Left hindlimb (tissue), 1 donor: ENCODE data around the gene FBXO46.
"Not testable (repeated sequence)": the region's sequence is repeated elsewhere in the genome, so short reads cannot be mapped to it uniquely, and the experiment has no call there.

ENCODE experiments used
- DNase-seq: peaks from one replicate; pipeline ENCODE4 v3.0.0-alpha.2; 2018

The FBXO46 gene

DNA sequence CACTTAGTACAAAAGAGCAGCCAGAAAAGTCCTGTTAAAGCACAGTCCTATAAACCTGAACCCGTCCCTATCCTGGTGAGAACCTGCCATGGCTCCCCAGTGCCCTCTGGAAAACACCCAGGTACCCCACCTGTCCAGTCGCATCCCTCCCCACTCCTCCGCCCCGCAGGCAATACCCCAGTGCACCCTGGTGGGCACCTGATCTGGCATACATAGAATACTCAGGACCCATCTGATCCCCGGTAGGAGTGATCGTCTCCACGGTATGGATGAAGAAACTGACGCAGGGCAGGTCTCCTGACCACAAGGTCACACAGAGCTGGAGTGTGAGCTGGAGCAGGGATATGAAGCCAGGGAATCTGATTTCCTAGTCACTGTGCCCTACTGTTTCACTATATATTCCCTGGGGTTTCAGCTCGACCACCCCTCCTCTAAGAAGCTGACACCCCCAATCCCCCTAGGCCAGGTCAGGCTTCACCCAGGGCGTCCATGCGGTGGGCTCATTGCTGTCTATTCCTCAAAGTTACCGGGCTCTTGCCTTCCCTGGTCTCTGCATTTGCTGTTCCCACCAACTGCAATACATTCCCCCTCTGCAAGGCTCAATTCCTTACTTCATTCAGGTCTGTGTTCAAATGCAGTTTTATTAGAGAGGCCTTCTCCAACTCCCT, 12.6 kb downstream of the FBXO46 start:
- no peak for DNase-seq

DNA sequence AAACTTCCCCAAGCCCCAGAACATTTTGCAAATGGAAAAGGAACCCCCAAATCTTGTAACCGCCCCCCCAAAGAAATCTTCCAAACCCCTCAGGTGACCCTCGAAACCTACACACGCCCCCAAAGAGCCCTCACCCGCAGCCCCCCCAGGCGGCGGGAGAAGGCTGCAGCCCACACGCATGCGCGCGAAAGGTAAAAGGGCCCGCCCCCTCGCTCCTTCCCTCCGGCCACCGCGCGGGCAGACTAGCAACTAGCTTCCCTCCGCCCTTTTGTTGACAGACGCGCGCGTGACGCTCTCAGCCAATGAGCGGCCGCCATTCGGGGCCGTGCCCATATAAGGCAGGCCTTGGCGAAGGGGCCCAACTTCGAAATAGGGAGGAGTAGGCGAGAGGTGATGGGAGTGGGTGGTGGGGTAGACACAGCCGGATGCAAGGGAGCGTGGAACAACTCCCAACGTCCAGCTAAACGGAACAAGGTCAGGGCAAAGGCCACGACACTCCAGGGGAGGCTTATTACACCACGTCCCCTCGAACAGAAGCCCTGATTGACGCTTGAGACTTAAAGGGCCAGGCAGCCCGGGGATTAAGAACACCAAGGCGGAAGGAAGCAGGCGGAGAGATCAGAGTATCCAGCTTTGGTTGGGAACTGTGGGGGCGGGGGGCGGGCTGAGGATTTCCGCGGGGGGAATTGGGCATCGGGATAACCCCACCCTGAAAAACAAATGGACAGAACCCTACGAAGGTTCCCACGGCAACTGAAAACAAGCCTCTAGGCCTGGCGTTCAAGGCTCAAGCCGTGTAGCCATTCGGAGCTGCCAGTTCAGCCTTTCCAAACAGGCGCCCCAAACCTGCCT, 13.3 kb downstream of the FBXO46 start:
- DNase-seq: peak; percentile 99

DNA sequence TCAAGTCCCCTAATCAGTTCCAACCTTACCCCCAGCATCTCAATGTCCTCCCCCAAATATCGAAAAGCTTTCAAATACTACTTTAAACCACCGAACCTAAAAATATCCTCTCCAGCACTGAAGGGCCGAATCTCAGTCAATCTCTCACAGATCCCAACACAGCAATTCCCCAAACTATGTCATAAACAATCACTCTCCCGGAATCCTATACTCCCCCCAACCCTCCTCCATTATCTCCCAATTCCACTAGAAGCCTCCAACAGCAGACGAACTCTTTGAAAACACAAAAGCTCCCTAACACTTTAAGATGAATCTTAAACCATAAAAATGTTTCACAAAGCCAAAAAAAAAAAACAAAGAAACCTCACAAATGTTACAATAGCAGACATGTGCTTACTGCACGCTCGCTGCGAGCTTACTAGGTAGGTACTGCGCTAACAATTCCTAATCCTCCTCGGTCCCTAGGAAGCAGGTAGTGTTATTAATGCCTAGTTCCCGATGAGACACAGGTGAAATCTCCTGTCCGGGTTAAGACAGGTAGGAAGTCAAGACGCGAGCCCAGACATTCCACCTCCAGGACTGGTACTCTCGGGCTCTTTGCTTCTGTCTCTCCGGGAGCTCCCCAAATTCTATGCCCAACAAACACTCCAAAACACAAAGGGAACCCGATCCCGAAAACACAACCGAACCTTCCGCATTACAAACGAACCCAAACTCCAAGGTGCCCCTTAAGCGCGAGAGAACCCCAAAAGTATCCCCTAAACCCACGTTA, 14.2 kb downstream of the FBXO46 start:
- no peak for DNase-seq

GRCh38 chr19:45715139-45715538, 15.6 kb downstream of the FBXO46 start:
- DNase-seq: no peak

- DNase-seq: no peak
Measured at GRCh38 chr19:45713141-45713540, 17.6 kb downstream of the FBXO46 start.

GRCh38 chr19:45712699-45713067, 18.0 kb downstream of the FBXO46 start:
- no peak for DNase-seq

DNA sequence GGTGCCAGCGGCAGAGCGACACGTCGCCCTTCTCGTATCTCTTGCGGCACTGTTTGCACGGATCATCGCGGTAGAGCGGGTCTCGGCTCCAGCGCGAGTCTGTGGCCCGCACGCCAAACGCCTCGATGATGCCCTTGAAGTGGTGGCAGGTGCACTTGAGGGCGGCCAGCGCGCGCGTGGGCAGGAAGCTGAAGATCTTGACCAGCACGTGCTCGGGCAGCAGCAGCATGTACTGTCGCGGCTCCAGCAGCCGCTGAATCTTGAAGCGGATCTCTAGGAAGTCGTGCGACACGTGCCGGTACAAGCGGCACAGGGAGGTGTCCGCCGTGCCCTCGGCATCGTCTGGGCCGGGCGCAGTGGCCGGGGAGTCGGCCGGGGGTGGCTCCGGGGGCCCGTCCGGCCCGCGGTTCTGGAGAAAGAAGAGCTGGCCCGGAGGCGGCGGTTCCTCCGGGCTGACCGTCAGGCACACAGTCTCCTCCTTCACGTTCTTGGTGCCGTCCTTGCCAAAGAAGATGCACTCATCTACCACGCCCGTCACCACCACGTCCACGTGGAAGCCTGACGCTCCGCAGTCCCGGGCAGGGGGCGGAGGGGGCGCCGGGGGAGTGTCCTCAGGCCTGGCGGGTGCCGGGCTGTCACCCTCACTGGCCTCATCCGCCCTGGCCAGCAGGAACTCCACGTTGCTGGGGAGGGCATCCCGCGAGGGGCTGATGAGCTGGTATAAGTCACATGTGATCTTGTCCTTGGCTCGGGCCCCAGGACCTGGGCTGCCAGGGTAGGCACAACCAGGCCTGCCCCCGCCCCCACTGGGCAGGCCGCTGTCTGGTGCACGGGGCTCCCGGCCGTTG, 18.6 kb downstream of the FBXO46 start:
- no peak for DNase-seq

- no peak for DNase-seq
Measured at GRCh38 chr19:45710356-45711130, 20.2 kb downstream of the FBXO46 start.

GRCh38 chr19:45705710-45706415, 24.8 kb downstream of the FBXO46 start:
- no peak for DNase-seq

DNA sequence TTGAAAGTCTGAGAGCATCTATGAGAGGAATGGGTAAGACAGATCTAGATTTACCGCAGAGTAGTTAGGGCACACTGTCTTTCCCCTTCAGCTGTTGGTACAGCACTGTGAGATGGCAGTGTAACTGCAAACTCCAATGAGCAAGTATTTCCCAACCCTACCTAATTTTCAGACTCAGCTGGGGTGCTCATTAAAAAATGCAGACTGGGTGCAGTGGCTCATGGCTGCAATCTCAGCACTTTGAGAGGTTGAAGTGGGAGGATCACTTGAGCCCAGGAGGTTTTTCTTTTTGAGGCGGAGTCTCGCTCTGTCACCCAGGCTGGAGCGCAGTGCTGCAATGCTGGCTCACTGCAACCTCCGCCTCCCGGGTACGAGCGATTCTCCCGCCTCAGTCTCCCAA, 25.6 kb downstream of the FBXO46 start:
- no peak for DNase-seq

DNA sequence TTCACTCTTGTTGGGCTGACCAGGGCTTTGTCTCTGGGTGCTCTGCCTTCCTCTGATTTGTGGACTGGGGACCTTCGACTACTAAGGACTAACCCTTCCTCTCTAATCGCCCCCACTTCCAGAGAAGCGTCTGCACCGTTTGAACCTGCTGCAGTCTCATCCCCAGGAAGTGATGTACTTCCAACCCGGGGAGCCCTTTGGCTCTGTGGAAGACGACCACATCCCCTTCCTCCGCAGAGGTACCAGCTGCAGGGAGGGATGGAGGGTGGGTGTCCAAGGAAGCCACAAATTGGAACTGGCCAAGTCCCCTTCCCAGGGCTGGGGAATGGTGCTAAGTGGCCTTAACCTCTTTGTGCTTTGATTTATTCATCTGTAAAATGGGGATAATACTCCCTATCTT, 29.0 kb downstream of the FBXO46 start:
- DNase-seq: no peak

- peak; percentile 77 for DNase-seq
Measured at GRCh38 chr19:45693106-45693788, 37.4 kb downstream of the FBXO46 start.

- peak; percentile 97 for DNase-seq
Measured at GRCh38 chr19:45692187-45693105, 38.2 kb downstream of the FBXO46 start, which contains the start of gene QPCTL. Gene QPCTL, plus strand, starts transcription at chr19:45692666. Its CDS starts 38 bp downstream, at chr19:45692704.

- DNase-seq: peak; percentile 96
Measured at GRCh38 chr19:45691516-45692186, 39.0 kb downstream of the FBXO46 start, which contains the start of gene SNRPD2. Gene SNRPD2, minus strand, starts transcription at chr19:45691953. Its CDS starts 65 bp downstream, at chr19:45691888.

DNA sequence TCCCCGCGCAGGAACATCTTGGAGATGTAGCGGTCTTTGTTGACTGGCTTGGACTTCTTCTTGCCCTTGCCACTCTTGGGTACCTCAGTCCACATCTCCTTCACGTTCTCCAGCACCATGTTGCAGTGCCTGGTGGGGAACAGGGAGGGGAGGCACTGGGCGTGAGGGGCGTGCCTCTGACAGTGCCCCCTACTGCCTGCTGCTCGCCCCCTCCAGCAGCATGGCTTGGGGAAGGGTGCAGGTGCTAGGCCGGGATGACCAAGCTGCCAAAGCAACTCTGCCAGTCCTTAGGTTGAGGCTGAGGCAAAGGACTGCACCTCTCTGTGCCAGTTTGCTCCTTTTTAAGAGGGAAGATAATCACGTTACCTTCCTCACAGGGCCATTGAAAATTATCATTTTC, 43.1 kb downstream of the FBXO46 start:
- no peak for DNase-seq

DNA sequence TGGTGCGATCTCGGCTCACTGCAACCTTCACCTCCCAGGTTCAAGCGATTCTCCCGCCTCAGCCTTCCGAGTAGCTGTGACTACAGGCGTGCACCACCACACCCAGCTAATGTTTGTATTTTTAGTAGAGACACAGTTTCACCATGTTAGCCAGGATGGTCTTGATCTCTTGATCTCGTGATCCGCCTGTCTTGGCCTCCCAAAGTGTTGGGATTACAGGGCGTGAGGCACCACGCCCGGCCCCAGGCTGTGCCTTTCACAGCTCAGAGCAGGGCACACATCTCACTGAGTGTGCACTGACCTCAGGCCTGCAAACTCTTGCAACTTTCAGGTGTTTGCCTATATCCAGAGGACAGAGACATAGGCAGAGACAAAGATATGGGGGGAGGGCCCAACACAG, 45.7 kb downstream of the FBXO46 start:
- not testable (repeated sequence) for DNase-seq

DNA sequence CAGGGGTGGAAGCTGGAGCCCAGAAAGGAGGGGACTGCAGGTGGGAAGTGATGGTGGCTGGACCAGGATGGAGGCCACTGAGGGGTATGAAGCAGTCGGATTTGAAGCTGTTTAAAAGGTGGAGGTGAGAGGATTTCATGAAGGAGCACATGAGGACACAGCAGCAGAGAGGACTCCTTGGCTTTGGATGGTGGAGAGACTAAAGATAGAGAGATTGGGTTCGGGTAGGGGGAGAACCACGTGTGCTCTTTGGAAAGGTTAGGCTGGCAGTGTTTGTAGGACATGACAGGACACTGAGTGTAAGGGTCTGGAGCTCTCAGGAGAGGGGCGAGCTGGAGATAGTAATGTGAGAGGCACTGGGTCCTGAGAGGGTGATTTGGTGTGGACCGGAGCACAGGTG, 47.8 kb downstream of the FBXO46 start:
- no peak for DNase-seq

DNA sequence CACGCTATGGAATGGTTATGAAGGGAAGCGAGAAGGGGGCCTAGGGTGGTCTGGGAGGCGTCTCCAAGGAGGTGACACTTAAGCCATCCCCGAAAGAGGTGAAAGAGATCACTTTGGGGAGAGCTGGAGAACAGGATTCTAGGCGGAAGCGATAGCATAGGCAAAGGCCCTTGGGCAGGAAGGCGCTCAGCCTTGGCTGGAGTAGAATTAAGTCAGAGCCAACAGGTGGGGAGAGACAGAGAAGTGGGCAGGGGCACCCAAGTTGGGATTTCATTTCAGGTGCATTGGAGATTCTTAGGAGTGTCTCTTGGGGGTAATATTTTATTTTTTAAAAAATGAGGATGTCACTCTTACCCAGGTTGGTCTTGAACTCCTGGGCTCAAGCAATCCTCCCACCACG, 48.6 kb downstream of the FBXO46 start:
- DNase-seq: no peak
